Smooth muscle cell (in vitro differentiated cells): ENCODE measurements around the gene COL18A1. TPM values are rescaled to one million over a fixed set of nuclear protein-coding genes. Genes with fewer than 3 reads are reported as not detected.

Source experiments
- DNase-seq: peaks from one replicate; lab custom pipeline; 2025; ENCODE audit not compliant: unreplicated experiment; lab: John Stamatoyannopoulos, UW
- H2AFZ ChIP-seq: fragments of 200-600 bp; sonication (generic); 2 replicates; pipeline ENCODE4 v1.6.0; 2016; ENCODE audit warnings: antibody characterized with exemption, low read depth, mild to moderate bottlenecking
- H3F3A ChIP-seq: fragments of 200-600 bp; sonication (generic); 2 replicates; pipeline ENCODE4 v1.6.0; 2017; ENCODE audit warnings: antibody characterized with exemption, low read depth
- H3K27ac ChIP-seq: fragments of 200-600 bp; sonication (generic); 2 replicates; pipeline ENCODE4 v1.5.1; 2016; ENCODE audit warnings: low read depth, mild to moderate bottlenecking
- H3K27me3 ChIP-seq: fragments of 200-600 bp; sonication (generic); 2 replicates; pipeline ENCODE4 v1.6.1; 2016; ENCODE audit warnings: low read depth, mild to moderate bottlenecking
- H3K36me3 ChIP-seq: fragments of 200-600 bp; sonication (generic); 2 replicates; pipeline ENCODE4 v1.5.1; 2016; ENCODE audit warnings: low read depth
- H3K4me1 ChIP-seq: fragments of 200-600 bp; sonication (generic); 2 replicates; pipeline ENCODE4 v1.5.1; 2016; ENCODE audit warnings: low read depth
- H3K4me2 ChIP-seq: fragments of 200-600 bp; sonication (generic); 2 replicates; pipeline ENCODE4 v1.6.0; 2016; ENCODE audit warnings: mild to moderate bottlenecking
- H3K4me3 ChIP-seq: fragments of 200-600 bp; sonication (generic); 2 replicates; pipeline ENCODE4 v1.5.1; 2016; ENCODE audit warnings: mild to moderate bottlenecking
- H3K79me2 ChIP-seq: fragments of 200-600 bp; sonication (generic); 2 replicates; pipeline ENCODE4 v1.6.0; 2016; ENCODE audit warnings: low read depth, mild to moderate bottlenecking
- H3K9ac ChIP-seq: fragments of 200-600 bp; sonication (generic); 2 replicates; pipeline ENCODE4 v1.6.0; 2016; ENCODE audit warnings: low read depth
- H3K9me3 ChIP-seq: fragments of 200-600 bp; sonication (generic); replicated peaks from 2 replicates; pipeline ENCODE4 v1.5.1; 2016; ENCODE audit warnings: low read depth
- H4K20me1 ChIP-seq: fragments of 200-600 bp; sonication (generic); 2 replicates; pipeline ENCODE4 v1.6.0; 2016; ENCODE audit warnings: low read depth
- WGBS: methylation state at CpG from one replicate; pipeline ENCODE4 v1.1.7; 2016; ENCODE audit warnings: low lambda C conversion rate; 5-methylcytosine and 5-hydroxymethylcytosine counted together
- polyA plus RNA-seq: library from polyadenylated mRNA; unstranded; fragments of >200 nt; fragmentation: Nextera tagmentation; extraction: Ambion mirVana; gene quantifications from 2 replicates; pipeline ENCODE4 v1.2.1, GENCODE V29; 2016
- total RNA-seq: library from RNA; depleted of rRNA; stranded (reverse); fragments of >200 nt; gene quantifications from 2 replicates; pipeline ENCODE4 v1.2.3, GENCODE V29; 2014
- TF ChIP-seq, protein P1 (sequence below): fragments of 200-600 bp; sonication (generic); IDR thresholded peaks from 2 replicates; pipeline ENCODE4 v1.5.1; 2017; ENCODE audit warnings: borderline replicate concordance, mild to moderate bottlenecking, antibody characterized with exemption; ENCODE audit not compliant: insufficient read depth, poor library complexity, severe bottlenecking

COL18A1 gene
- total and polyA plus RNA-seq, 2 experiments from 2014 or later = 192 to 485 TPM

GRCh38 chr21:45421846-45422775 is 17.1 kb downstream of the COL18A1 start:
- H3K27me3 ChIP-seq = no peaks in the 10 kb centered on the region
- H3K9me3 ChIP-seq = no peaks in the 10 kb centered on the region
- no peak overlapping the region for H3K9ac ChIP-seq
- no peaks in the 10 kb centered on the region for H3F3A ChIP-seq
- H3K36me3 ChIP-seq = no peaks in the 10 kb centered on the region
- no peak overlapping the region for H3K4me3 ChIP-seq
- WGBS = 97% methylated on average over 26 of the region's 28 CpGs
- peaks cover 9% of the 10 kb centered on the region for H3K4me1 ChIP-seq
- no peak for DNase-seq
- H4K20me1 ChIP-seq = peaks cover 98% of the 10 kb centered on the region
- H2AFZ ChIP-seq = no peak overlapping the region
- peaks cover 100% of the 10 kb centered on the region for H3K79me2 ChIP-seq
- TF ChIP-seq, protein P1, sequence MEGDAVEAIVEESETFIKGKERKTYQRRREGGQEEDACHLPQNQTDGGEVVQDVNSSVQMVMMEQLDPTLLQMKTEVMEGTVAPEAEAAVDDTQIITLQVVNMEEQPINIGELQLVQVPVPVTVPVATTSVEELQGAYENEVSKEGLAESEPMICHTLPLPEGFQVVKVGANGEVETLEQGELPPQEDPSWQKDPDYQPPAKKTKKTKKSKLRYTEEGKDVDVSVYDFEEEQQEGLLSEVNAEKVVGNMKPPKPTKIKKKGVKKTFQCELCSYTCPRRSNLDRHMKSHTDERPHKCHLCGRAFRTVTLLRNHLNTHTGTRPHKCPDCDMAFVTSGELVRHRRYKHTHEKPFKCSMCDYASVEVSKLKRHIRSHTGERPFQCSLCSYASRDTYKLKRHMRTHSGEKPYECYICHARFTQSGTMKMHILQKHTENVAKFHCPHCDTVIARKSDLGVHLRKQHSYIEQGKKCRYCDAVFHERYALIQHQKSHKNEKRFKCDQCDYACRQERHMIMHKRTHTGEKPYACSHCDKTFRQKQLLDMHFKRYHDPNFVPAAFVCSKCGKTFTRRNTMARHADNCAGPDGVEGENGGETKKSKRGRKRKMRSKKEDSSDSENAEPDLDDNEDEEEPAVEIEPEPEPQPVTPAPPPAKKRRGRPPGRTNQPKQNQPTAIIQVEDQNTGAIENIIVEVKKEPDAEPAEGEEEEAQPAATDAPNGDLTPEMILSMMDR = no peak
- H3K4me2 ChIP-seq = no peak overlapping the region
- H3K27ac ChIP-seq = no peak overlapping the region

DNA sequence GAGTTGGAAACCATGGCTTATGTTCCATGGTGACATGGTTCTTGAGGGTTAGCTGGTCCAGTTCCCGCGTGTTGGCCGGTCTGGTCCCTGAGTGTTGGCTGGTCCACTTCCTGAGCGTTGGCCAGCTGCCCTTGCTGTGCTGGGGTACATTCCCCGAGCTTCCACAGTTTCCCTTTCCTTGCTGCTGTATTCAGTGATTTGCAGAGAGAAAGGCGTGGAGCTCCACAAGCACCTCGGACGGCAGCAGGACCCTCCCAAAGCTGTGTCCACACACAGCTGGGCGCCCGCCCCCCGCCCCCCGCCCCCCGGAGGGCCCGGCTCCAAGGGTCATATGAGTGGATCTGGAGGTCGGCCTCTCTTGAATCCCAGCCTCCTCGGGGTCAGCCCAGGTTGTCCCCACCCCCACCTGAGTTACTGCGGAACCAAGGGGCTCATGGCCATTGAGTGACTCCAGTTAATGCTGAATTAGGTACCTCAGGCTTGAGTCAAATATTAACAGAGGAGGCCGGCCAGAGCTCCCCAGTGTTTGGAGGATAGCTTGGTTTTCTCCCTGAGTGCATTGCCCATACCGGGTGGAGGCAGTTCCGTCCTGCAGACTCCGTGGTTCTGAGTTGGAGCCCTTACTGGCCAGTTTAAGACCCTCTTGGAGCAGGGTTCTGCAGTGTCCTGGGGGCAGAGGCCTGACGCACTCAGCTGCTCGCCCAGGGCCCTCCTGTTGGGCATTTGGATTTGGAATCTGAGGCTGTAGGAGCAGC is 18.4 kb downstream of the COL18A1 start:
- TF ChIP-seq, protein P1 = no peak
- H3K27me3 ChIP-seq = no peaks in the 10 kb centered on the region
- peaks cover 5% of the 10 kb centered on the region for H3F3A ChIP-seq
- no peak for DNase-seq
- no peak overlapping the region for H3K9ac ChIP-seq
- 96% methylated on average over 22 of the region's 23 CpGs for WGBS
- no peak overlapping the region for H2AFZ ChIP-seq
- no peak overlapping the region for H3K27ac ChIP-seq
- no peak overlapping the region for H3K4me3 ChIP-seq
- no peaks in the 10 kb centered on the region for H3K36me3 ChIP-seq
- no peaks in the 10 kb centered on the region for H3K9me3 ChIP-seq
- peaks cover 97% of the 10 kb centered on the region for H4K20me1 ChIP-seq
- H3K4me2 ChIP-seq = no peak overlapping the region
- H3K4me1 ChIP-seq = peaks cover 15% of the 10 kb centered on the region
- H3K79me2 ChIP-seq = peaks cover 97% of the 10 kb centered on the region

- no peak overlapping the region for H2AFZ ChIP-seq
Observed at GRCh38 chr21:45423968-45424853, 19.2 kb downstream of the COL18A1 start.

More at GRCh38 chr21:45423968-45424853, 19.2 kb downstream of the COL18A1 start:
- Histone ChIP-seq H3K4me2 (no peak overlapping the region), H3K9me3 (no peaks in the 10 kb centered on the region), H3K27ac (no peak overlapping the region), H3K9ac (no peak overlapping the region), H3K79me2 (peaks cover 97% of the 10 kb centered on the region), H3F3A (peaks cover 14% of the 10 kb centered on the region), H3K27me3 (no peaks in the 10 kb centered on the region), H3K4me1 (peaks cover 15% of the 10 kb centered on the region), H3K36me3 (no peaks in the 10 kb centered on the region), H3K4me3 (no peak overlapping the region), H4K20me1 (peaks cover 95% of the 10 kb centered on the region)
- 94% methylated on average over 32 of the region's 32 CpGs for WGBS
- TF ChIP-seq, protein P1 = no peak
- no peak for DNase-seq
